Subcutaneous adipose tissue (tissue), 4 donors: ENCODE results near the gene PDE4A. TPM values are rescaled to one million over a fixed set of nuclear protein-coding genes. Genes with fewer than 3 reads are reported as not detected.

Experiments
- total RNA-seq, 4 donors: library from RNA; depleted of rRNA; stranded (reverse); fragments of >200 nt; gene quantifications; one replicate each; pipeline ENCODE4 v1.1.0, GENCODE V29; 2016
- TF ChIP-seq, protein P1 (sequence below): fragments of 450-650 bp; IDR thresholded peaks from one replicate; pipeline ENCODE4 v1.5.1; 2016; ENCODE audit warnings: low read depth, mild to moderate bottlenecking, control low read depth, antibody characterized with exemption, moderate library complexity

The PDE4A gene
- total RNA-seq, 4 donors from 2014 or later, result 14.3 to 26.6 (median 17.8) TPM

DNA sequence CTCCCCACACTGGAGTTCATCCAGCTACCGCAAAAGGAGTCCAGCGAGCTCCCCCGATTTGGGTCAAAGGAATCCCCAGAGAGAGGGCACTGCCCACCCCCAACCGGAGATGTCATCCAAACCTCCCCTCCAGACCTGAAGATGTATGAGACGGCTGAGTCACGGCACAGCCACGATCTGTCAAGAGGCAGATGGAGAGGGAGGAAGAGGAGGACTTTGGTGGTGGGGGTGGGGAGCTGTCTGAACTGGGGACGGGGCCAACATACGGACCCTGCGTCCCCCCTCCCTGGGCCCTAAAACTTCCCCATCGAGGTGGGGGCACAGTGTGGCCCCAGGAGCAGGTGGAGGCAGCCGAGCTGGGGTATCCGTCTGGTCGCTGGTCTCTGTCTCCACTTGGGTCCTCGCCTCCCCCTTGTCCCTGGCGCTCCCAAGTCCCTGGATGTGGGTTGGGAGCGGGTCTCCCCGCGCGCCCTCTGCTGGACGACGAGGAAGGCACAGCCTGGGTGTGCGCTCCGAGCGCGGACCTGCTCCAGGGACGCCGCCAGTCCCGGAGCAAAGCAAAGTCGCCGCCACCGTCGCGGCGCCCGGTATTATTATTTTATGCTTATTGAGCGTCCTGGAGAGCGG lies 3.8 kb downstream of the PDE4A start:
- TF ChIP-seq, protein P1, sequence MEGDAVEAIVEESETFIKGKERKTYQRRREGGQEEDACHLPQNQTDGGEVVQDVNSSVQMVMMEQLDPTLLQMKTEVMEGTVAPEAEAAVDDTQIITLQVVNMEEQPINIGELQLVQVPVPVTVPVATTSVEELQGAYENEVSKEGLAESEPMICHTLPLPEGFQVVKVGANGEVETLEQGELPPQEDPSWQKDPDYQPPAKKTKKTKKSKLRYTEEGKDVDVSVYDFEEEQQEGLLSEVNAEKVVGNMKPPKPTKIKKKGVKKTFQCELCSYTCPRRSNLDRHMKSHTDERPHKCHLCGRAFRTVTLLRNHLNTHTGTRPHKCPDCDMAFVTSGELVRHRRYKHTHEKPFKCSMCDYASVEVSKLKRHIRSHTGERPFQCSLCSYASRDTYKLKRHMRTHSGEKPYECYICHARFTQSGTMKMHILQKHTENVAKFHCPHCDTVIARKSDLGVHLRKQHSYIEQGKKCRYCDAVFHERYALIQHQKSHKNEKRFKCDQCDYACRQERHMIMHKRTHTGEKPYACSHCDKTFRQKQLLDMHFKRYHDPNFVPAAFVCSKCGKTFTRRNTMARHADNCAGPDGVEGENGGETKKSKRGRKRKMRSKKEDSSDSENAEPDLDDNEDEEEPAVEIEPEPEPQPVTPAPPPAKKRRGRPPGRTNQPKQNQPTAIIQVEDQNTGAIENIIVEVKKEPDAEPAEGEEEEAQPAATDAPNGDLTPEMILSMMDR, result no peak

- TF ChIP-seq, protein P1, result no peak
These were observed 6.8 kb downstream of the PDE4A start for GRCh38 chr19:10427169-10427568.

DNA sequence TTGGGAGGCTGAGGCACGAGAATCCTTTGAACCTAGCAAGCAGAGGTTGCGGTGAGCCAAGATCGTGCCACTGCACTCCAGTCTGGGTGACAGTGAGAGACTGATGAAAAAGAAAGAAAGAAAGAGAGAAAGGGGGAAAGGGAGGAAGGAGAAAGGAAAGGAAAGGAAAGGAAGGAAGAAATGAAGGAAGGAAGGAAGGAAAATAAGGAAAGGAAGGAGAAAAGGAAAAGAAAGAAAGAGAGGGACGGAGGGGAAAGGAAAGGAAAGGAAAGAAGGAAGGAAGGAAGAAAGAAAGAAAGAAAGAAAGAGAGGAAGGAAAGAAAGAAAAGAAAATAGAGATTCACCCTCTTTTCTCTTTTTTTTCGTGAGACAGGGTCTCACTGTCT lies 8.7 kb downstream of the PDE4A start:
- TF ChIP-seq, protein P1, result no peak

DNA sequence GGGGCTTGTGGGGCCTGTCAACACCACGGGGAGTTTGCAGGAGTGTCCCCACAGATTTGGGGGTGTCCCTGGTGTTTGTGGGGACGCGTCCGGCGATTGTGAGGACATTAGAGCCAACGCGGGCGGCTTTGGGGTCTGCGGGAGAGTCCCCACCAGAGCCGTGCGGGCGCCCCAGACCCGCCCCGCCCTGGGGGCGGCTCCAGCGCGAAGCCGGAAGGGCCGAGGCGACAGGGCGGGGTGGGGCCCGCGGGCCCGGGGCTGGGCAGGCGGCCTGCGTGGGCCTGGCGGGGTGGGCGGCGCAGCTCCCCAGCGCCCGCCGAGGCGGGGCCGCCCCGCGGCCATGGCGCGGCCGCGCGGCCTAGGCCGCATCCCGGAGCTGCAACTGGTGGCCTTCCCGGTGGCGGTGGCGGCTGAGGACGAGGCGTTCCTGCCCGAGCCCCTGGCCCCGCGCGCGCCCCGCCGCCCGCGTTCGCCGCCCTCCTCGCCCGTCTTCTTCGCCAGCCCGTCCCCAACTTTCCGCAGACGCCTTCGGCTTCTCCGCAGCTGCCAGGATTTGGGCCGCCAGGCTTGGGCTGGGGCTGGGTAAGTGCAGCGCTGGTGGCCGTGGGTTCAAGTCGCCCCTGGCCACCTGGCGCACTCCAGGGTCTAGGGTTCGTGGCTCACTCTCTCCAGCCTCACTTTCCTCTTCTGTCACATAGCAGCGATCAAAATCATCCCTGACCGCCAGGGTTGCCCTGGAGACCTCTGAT lies 10.3 kb downstream of the PDE4A start:
- TF ChIP-seq, protein P1, result no peak

DNA sequence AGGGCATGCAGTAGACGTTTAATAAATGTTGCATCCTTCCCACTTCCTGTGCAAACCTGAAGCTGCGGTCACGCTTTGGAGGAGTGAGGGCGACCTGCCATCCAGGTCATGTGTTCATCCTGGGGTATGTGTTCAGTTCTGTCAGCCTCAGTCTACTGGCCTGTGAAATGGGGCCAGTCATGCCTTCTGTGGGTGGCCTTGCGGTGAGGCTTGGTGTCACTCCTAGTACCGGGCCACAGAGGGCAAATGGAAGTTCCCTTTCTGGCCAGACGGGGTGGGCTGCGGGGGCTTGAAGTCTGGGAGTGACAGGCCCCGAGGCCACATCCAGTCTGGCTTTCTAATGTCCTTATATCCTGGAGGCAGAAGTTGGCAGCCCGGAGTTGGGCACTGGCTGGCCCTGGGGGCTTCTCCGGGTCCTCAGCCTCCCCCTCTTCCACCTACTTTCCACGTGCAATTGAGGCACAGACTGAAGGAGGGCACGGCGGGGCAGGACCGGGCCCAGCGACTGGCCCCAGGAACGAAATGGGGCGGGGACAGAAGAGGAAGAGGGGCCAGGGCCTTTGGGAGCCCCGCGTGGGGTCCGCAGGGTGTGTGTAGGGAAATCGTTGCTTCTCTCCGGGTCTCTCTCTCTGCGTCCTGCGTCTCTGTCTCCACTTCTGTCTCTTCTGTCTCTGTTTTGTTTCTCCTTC lies 11.1 kb downstream of the PDE4A start:
- TF ChIP-seq, protein P1, result no peak

- TF ChIP-seq, protein P1, result no peak
These were observed 11.8 kb downstream of the PDE4A start for GRCh38 chr19:10431943-10432735.
